Right renal cortex interstitium (tissue), 3 donors: ENCODE data around the gene GPRIN3. TPM values are rescaled to one million over a fixed set of nuclear protein-coding genes. Genes with fewer than 3 reads are reported as not detected.

Experiments used
- DNase-seq, 3 donors: peaks; one replicate each; pipeline ENCODE4 v3.0.0-alpha.2; 2013; ENCODE audit warnings: low read depth in 3 of 3, low spot score in 2 of 3
- polyA plus RNA-seq, 3 donors: library from polyadenylated mRNA; unstranded; fragments of 120-200 nt; gene quantifications; one replicate each; pipeline ENCODE4 v1.2.1, GENCODE V29; 2013; ENCODE audit not compliant: insufficient read length in 3 of 3

GPRIN3 gene
- polyA plus RNA-seq, 3 donors = 6.5 to 7.6 (median 7.6) TPM

- no peak for DNase-seq
These were observed 12.9 kb downstream of the GPRIN3 start for GRCh38 chr4:89294573-89295269.

GRCh38 chr4:89293299-89293698 is 14.3 kb downstream of the GPRIN3 start:
- no peak for DNase-seq

GRCh38 chr4:89290727-89291516 is 16.7 kb downstream of the GPRIN3 start:
- DNase-seq = no peak

GRCh38 chr4:89289312-89289711 is 18.3 kb downstream of the GPRIN3 start:
- DNase-seq = no peak

- DNase-seq = no peak
These were observed 19.2 kb downstream of the GPRIN3 start for GRCh38 chr4:89288430-89288829.

GRCh38 chr4:89287945-89288344 is 19.7 kb downstream of the GPRIN3 start:
- DNase-seq = no peak

GRCh38 chr4:89285745-89286144 is 21.9 kb downstream of the GPRIN3 start:
- DNase-seq = no peak

- DNase-seq = no peak
These were observed 22.8 kb downstream of the GPRIN3 start for GRCh38 chr4:89284828-89285227.

- DNase-seq = no peak
These were observed 23.6 kb downstream of the GPRIN3 start for GRCh38 chr4:89284020-89284424.

GRCh38 chr4:89283226-89284009 is 24.2 kb downstream of the GPRIN3 start:
- no peak for DNase-seq

GRCh38 chr4:89279385-89279784 is 28.2 kb downstream of the GPRIN3 start:
- no peak for DNase-seq

- DNase-seq = no peak
These were observed 30.2 kb downstream of the GPRIN3 start for GRCh38 chr4:89277412-89277811.

GRCh38 chr4:89276296-89276695 is 31.3 kb downstream of the GPRIN3 start:
- no peak for DNase-seq

- DNase-seq = no peak
These were observed 32.0 kb downstream of the GPRIN3 start for GRCh38 chr4:89275587-89275986.

- no peak for DNase-seq
These were observed 33.9 kb downstream of the GPRIN3 start for GRCh38 chr4:89273741-89274141.

GRCh38 chr4:89270792-89271191 is 36.8 kb downstream of the GPRIN3 start:
- DNase-seq = no peak

- DNase-seq = no peak
These were observed 38.4 kb downstream of the GPRIN3 start for GRCh38 chr4:89269121-89269666.

GRCh38 chr4:89268679-89269078 is 38.9 kb downstream of the GPRIN3 start:
- DNase-seq = no peak

GRCh38 chr4:89267846-89268245 is 39.8 kb downstream of the GPRIN3 start:
- DNase-seq = no peak

GRCh38 chr4:89267392-89267791 is 40.2 kb downstream of the GPRIN3 start:
- DNase-seq = no peak

- no peak for DNase-seq
These were observed 41.5 kb downstream of the GPRIN3 start for GRCh38 chr4:89266128-89266527.
